HepG2 (cell line): Measurements from ENCODE around the gene C16orf54. TPM values are rescaled to one million over a fixed set of nuclear protein-coding genes. Genes with fewer than 3 reads are reported as not detected.

Experiments used
- ARID5B ChIP-seq: IDR thresholded peaks from 2 replicates; pipeline ENCODE4 v1.4.0; 2020; ENCODE audit warnings: mild to moderate bottlenecking, missing genetic modification reagents
- FOXO4 ChIP-seq: sonication (generic); formaldehyde crosslinking; conservative IDR thresholded peaks from 2 replicates; pipeline ENCODE4 v1.8.1; 2023; ENCODE audit warnings: missing genetic modification reagents
- GZF1 ChIP-seq: sonication (generic); formaldehyde crosslinking; IDR thresholded peaks from 2 replicates; pipeline ENCODE4 v1.5.1; 2020; ENCODE audit warnings: mild to moderate bottlenecking, missing genetic modification reagents
- IKZF1 ChIP-seq: fragments of 450-650 bp; IDR thresholded peaks from 2 replicates; pipeline ENCODE4 v1.7.1; 2016
- MAFK ChIP-seq, 2 experiments: IDR thresholded peaks in 1 of 2; conservative IDR thresholded peaks in 1 of 2; 2 replicates each; pipeline ENCODE4 v1.6.1; 2011; ENCODE audit warnings: improper control_type of control experiment in 2 of 2, low read length in 2 of 2
- SNRNP70 ChIP-seq: fragments of 200-400 bp; formaldehyde crosslinking; IDR thresholded peaks from 2 replicates; pipeline ENCODE4 v1.6.1; 2017; ENCODE audit warnings: mild to moderate bottlenecking, low read depth, low read length, moderate library complexity
- THRA ChIP-seq: sonication (generic); formaldehyde crosslinking; IDR thresholded peaks from 2 replicates; pipeline ENCODE4 v1.4.0; 2020; ENCODE audit warnings: missing genetic modification reagents, borderline replicate concordance
- TOE1 ChIP-seq: sonication (generic); formaldehyde crosslinking; IDR thresholded peaks from 2 replicates; pipeline ENCODE4 v1.4.0; 2020; ENCODE audit warnings: mild to moderate bottlenecking, missing genetic modification reagents
- ZEB1 ChIP-seq: IDR thresholded peaks from 2 replicates; pipeline ENCODE4 v1.6.1; 2012; ENCODE audit warnings: mild to moderate bottlenecking, low read depth, inconsistent platforms; ENCODE audit not compliant: insufficient replicate concordance
- ZFAT ChIP-seq: sonication (generic); formaldehyde crosslinking; conservative IDR thresholded peaks from 2 replicates; pipeline ENCODE4 v1.8.1; 2023; ENCODE audit warnings: missing genetic modification reagents, inconsistent platforms
- ZNF276 ChIP-seq: sonication (generic); formaldehyde crosslinking; IDR thresholded peaks from 2 replicates; pipeline ENCODE4 v1.4.0; 2020; ENCODE audit warnings: mild to moderate bottlenecking, low read depth, missing genetic modification reagents
- ZNF281 ChIP-seq: sonication (generic); formaldehyde crosslinking; IDR thresholded peaks from 2 replicates; pipeline ENCODE4 v1.4.0; 2020; ENCODE audit warnings: missing genetic modification reagents, borderline replicate concordance
- ZNF296 ChIP-seq: sonication (generic); formaldehyde crosslinking; conservative IDR thresholded peaks from 2 replicates; pipeline ENCODE4 v1.5.0; 2020; ENCODE audit warnings: mild to moderate bottlenecking, missing genetic modification reagents
- ZSCAN5A ChIP-seq: sonication (generic); formaldehyde crosslinking; IDR thresholded peaks from 2 replicates; pipeline ENCODE4 v1.8.0; 2022; ENCODE audit warnings: mild to moderate bottlenecking, missing genetic modification reagents, borderline replicate concordance
- polyA plus RNA-seq, 8 experiments: library from polyadenylated mRNA; depleted of rRNA in 3 of 8; stranded (reverse) in 7 of 8; unstranded in 1 of 8; fragments of >200 nt; fragmentation: Illumina TruSeq in 4 of 8; extraction: Trizol in 4 of 8; gene quantifications; 2 replicates each; pipeline versions ENCODE4 v1.2.1 to v1.2.3, GENCODE V29; 2011 to 2016; ENCODE audit warnings: low read depth in 4 of 8, missing spikeins in 1 of 8, mixed read lengths in 1 of 8; ENCODE audit not compliant: insufficient read depth in 1 of 8
- total RNA-seq, 5 experiments: library from RNA; depleted of rRNA; stranded (reverse); fragments of >200 nt; fragmentation: Illumina TruSeq; extraction: Trizol; gene quantifications; 2 replicates each; pipeline ENCODE4 v1.2.3, GENCODE V29; 2016; ENCODE audit warnings: low read depth in 1 of 5

The C16orf54 gene
- total and polyA plus RNA-seq, 2 of the 13 experiments (the other 11 are each of a cell fraction or from before 2014, with no cell fraction given): not detected

- no peak for TF ChIP-seq ZEB1
- TF ChIP-seq ZNF276 (CRISPR knock-in tag): no peak
- no peak for TF ChIP-seq ZNF281 (CRISPR knock-in tag)
- no peak for TF ChIP-seq GZF1 (CRISPR knock-in tag)
- TF ChIP-seq IKZF1: no peak
- no peak for TF ChIP-seq TOE1 (CRISPR knock-in tag)
- no peak for TF ChIP-seq ARID5B
- TF ChIP-seq THRA (CRISPR knock-in tag): no peak
- no peak for TF ChIP-seq ZNF296
- no peak for TF ChIP-seq SNRNP70
- no peak for TF ChIP-seq MAFK (conservative IDR thresholded peaks at IDR 0.05 in 1 of 2, IDR thresholded peaks at IDR 0.05 in 1 of 2; ENCODE audit: low read length in 2 of 2)
- TF ChIP-seq FOXO4 (CRISPR knock-in tag): no peak
- no peak for TF ChIP-seq ZFAT (CRISPR knock-in tag)
- TF ChIP-seq ZSCAN5A: 0 out of 2 replicates have a peak, but pooled peaks have one; percentile 31
Observed at GRCh38 chr16:29791845-29792807, 46.3 kb upstream of the C16orf54 start (continued).
